HT1080 (cell line): ENCODE results near the gene OR4N5. TPM values are rescaled to one million over a fixed set of nuclear protein-coding genes. Genes with fewer than 3 reads are reported as not detected.

ENCODE experiments used
- DNase-seq: peaks from one replicate; pipeline ENCODE4 v3.0.0-alpha.2; 2015; ENCODE audit warnings: low read depth
- small RNA-seq: library from RNA; depleted of rRNA; stranded (forward); fragments of <200 nt; gene quantifications from one replicate; pipeline ENCODE3, GENCODE V24; 2014
- total RNA-seq: library from RNA; depleted of rRNA; stranded (reverse); fragments of >200 nt; shearing (Covaris generic); gene quantifications from 2 replicates; pipeline ENCODE4 v1.2.3, GENCODE V29; 2014; rRNA removed

The OR4N5 gene
- total RNA-seq, 1 experiment from 2014 or later = not detected

- DNase-seq = no peak
Measured at GRCh38 chr14:20194101-20194500, 55.5 kb downstream of the OR4N5 start.

Small RNA genes lying within 50 kb of the gene (small RNA-seq; reads per million reads assigned to genes)
- gene GTF2IP22 (not detected), gene RNA5SP380 (not detected)

Other genes starting within 250 kb of the OR4N5 start
- gene OR4K5, start 218.2 kb upstream of the OR4N5 start, total RNA-seq = not detected in 2 replicates
- not detected in 2 replicates for gene OR4K1, start 207.9 kb upstream of the OR4N5 start, total RNA-seq
- not detected in 2 replicates for gene OR4K15, start 163.2 kb upstream of the OR4N5 start, total RNA-seq
- not detected in 2 replicates for gene OR4Q2, start 136.7 kb upstream of the OR4N5 start, total RNA-seq
- gene OR4K14, start 119.5 kb upstream of the OR4N5 start, total RNA-seq = not detected in 2 replicates
- not detected in 2 replicates for gene OR4K13, start 102.8 kb upstream of the OR4N5 start, total RNA-seq
- not detected in 2 replicates for gene OR4L1, start 78.8 kb upstream of the OR4N5 start, total RNA-seq
- gene OR4K17, start 28.1 kb upstream of the OR4N5 start, total RNA-seq = not detected in 2 replicates
- gene OR11G2, start 52.1 kb downstream of the OR4N5 start, total RNA-seq = not detected in 2 replicates
- gene OR11H6, start 84.9 kb downstream of the OR4N5 start, total RNA-seq = not detected in 2 replicates
- not detected in 2 replicates for gene OR11H7, start 90.2 kb downstream of the OR4N5 start, total RNA-seq
- not detected in 2 replicates for gene OR11H4, start 100.5 kb downstream of the OR4N5 start, total RNA-seq
- 13.5 and 15.6 TPM in 2 replicates for gene TTC5, start 167.1 kb downstream of the OR4N5 start, total RNA-seq
- gene CCNB1IP1, start 194.5 kb downstream of the OR4N5 start, total RNA-seq = 47.6 and 60.6 TPM in 2 replicates
- gene PARP2, start 204.8 kb downstream of the OR4N5 start, total RNA-seq = 30.5 and 30.8 TPM in 2 replicates